RKO (cell line): Measurements from ENCODE around the gene POLE.

Experiments
- DNase-seq: peaks from one replicate; pipeline ENCODE4 v3.0.0-alpha.2; 2016; ENCODE audit warnings: low spot score

POLE gene

GRCh38 chr12:132687211-132688164 lies at the start of gene POLE, which contains the start of gene PXMP2:
Gene POLE, minus strand, starts transcription at chr12:132687342. Its CDS starts 27 bp downstream, at chr12:132687315.
Gene PXMP2, plus strand, starts transcription at chr12:132687587. Its CDS starts 84 bp downstream, at chr12:132687671.
- DNase-seq, result peak; percentile 93

GRCh38 chr12:132736913-132737312 lies 49.8 kb upstream of the POLE start:
- no peak for DNase-seq

- DNase-seq, result no peak
Measured at GRCh38 chr12:132736378-132736777, 49.2 kb upstream of the POLE start.

DNA sequence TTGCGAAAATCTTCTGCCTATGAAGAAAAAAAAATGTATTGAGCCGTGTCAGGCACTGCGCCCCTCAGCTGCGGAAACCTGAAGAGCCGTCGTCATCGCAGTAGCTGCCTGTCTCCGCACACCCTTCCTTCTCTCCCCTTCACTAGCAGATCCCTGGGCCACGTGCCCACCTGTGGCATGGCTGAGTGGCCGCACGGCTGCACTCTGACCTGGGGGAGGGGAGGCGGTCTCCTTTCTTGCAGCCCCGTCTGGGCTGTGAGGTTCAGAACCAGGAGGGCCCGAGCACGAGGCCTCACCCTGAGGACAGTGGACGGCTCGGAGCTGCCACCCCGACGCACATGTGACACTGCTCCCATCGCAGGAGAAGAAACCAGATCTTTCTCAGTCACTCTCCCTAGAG lies 48.4 kb upstream of the POLE start:
- DNase-seq, result no peak

GRCh38 chr12:132734206-132734605 lies 47.1 kb upstream of the POLE start:
- DNase-seq, result no peak

- no peak for DNase-seq
Measured at GRCh38 chr12:132731574-132731973, 44.4 kb upstream of the POLE start.

DNA sequence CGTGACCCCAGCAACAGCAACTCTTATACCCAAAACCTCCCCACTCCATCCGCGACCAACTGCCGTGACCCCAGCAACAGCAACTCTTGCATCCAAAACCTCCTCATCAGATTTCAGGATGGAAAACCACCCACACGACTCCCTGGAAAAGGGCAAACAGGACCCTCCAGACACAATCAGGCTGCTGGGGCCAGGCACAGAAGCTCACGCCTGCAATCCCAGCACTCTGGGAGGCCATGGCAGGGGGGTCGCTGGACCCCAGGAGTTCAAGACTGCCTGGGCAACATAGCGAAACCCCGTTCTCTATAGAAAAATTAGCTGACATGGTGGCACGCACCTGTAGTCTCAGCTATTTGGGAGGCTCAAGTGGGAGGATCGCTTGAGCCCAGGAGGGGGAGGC lies 43.2 kb upstream of the POLE start:
- no peak for DNase-seq

GRCh38 chr12:132729541-132730320 lies 42.6 kb upstream of the POLE start:
- DNase-seq, result no peak

- DNase-seq, result no peak
Measured at GRCh38 chr12:132728502-132728901, 41.4 kb upstream of the POLE start.

DNA sequence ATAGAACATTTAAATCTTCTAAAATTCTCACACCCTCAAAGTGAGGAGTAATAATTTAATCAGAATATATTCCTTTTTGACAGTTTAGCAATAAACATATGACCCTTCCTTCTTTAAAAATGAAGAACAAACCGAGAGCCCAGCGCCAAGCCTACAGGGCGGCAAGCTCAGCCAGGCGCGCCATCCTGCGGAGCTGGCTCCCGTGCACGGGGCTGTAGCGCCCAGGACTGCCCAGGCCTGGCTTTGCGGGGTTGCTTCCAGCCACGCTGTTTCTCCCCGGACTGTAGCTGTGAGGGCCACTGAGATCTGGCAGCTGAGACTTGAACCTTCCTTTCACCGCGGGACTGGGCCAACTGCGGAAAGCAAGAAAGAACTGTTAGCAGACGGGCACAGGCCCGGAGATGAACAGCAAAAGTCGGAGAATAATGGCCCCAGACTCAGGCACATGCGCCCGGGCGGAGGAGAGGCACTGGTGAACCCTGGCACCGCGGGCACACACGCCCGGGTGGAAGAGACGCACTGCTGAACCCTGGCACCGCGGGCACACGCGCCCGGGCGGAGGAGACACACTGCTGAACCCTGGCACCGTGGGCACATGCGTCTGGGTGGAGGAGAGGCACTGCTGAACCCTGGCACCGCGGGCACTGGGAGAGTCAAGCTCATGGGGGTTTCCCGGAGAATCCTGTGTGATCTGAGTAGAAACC lies 40.1 kb upstream of the POLE start:
- DNase-seq, result no peak

DNA sequence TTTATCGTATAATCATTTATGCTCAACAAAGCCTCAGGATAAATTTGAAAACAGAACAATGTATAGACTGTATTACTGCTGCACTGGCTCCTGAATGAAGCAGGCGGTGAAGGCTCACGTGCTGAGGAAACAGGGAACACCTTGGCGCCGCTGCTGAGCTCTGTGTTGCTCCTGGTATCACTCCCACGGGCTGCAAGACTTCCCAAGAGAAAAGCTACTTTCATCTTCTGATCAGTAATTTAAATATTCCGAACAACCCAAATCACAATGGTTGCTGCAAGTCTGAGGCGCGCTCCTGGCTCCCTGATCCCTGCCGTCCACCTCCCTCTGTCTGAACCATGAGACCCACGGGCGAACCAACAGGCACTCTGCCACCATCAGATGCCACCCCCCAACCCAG lies 39.2 kb upstream of the POLE start:
- DNase-seq, result no peak

- no peak for DNase-seq
Measured at GRCh38 chr12:132724506-132725241, 37.5 kb upstream of the POLE start.

DNA sequence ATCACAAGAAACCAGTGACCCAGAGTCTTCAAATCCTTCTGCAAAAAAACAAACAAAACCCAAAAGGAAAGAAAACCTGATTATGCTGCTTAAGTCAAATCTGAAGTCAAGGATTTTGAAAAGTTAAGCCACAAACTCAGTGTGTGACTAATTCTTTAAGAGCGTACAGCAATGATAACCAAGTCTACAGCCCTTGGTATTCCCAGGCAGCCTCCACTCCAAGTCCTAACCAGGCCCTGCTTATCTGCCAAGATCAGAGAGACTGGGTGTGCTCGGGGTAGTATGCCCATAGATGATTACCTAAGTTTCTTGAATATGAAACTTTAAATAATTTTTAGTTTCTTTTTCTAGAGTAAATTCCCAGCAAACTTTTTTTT lies 36.6 kb upstream of the POLE start:
- DNase-seq, result no peak

DNA sequence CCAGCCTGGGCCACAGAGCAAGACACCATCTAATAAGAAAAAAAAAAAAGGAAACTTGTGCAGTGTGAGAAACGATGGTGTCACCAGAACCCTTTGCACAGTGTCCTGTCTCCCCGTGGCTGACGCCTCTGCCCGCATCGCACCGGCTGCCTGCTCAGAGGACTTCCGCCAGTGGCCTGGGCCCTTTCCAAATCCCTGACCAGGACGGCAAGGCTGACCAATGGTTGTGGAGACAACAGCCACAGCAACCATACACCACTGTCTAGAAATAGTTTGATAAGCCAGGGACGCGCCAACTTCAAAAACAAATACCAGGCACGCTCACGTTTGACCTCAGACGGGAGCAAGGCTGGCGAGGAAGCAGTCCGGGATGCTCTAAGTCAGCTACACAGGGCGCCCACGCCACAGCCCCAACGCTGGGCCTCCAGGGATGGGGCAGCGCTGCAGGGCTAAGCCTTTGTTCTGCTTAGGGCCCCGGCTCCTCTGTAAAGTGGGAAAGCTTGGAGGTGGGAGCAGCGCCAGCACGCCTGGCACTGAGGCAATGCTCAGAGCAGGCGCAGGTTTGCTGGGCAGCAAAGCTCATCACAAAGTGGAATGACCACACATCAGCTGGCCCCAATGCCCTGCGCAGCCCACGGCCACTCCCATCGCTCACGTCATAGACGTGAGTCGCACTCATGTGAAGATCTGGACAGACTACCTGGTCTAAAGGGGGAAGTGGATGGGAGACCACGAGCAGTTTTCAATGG lies 36.0 kb upstream of the POLE start:
- no peak for DNase-seq

GRCh38 chr12:132720606-132721345 lies 33.6 kb upstream of the POLE start:
- DNase-seq, result no peak

DNA sequence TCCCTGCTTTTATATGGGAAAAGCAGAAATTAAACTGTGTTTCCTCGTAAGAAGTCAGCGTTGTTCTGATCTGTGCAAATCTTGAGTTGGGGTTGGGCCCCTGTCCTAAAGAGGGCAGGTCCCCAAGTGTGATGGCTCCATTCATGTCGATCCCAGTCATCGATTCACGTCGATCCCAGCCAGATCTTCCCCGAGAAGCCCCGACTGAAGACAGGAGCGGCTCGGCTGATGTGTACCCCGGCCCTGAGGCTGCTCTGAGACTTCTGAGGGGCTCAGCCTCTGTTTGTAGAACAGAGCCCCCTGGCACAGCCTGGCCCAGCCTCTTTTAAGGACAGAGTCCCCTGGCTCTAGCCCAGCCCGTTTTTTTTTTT lies 32.8 kb upstream of the POLE start:
- DNase-seq, result no peak

- DNase-seq, result no peak
Measured at GRCh38 chr12:132719141-132719953, 32.2 kb upstream of the POLE start.

DNA sequence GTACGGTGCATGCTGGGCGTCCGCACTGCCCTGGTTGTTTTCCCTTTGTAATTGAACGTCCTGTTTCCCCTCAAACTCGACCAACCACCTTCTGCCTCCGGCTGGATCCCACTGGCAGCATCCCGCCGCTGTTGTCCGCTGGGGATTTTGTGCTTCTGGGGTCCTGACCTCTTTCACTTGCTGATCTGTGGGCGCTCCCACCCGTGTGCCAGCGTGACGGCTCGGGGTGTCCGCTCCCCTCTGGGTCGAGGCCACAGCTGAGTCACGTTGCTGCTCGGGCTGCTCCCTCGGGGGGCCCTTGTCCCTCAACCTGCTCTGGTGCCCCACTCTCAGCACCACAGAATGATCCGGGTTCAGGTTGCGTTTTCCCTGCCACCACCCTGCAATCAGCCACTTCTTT lies 31.5 kb upstream of the POLE start:
- DNase-seq, result no peak
